ENCODE results near the gene GJB6. TPM values are rescaled to one million over a fixed set of nuclear protein-coding genes. Genes with fewer than 3 reads are reported as not detected.
A peak's percentile ranks its signal among the peaks of the same experiment; 100 is the strongest.

Gene GJB6
- total and polyA plus RNA-seq, 4 donors = 0.06 to 0.08 TPM; not detected in 2

- TF ChIP-seq REST (IDR thresholded peaks at IDR 0.05) (no peak), SP1 (IDR thresholded peaks at IDR 0.05) (no peak), EGR1 (IDR thresholded peaks at IDR 0.05; ENCODE audit: low read depth in 2 of 2) (no peak)
These were observed 45.3 kb downstream of the GJB6 start (continued) for GRCh38 chr13:20186771-20187170.

GRCh38 chr13:20185366-20186056, 46.6 kb downstream of the GJB6 start:
- H3K4me1 ChIP-seq (ENCODE audit: control insufficient read depth in 4 of 4, insufficient read depth in 4 of 4, low read length in 3 of 4) = peaks cover 0 to 21% (median 16%) of the 10 kb centered on the region in 4 donors
- no peak overlapping the region for H3K27ac ChIP-seq (ENCODE audit: low read depth in 1 of 2, low read length in 2 of 2)
- peaks cover 0 to 6% (median 3%) of the 10 kb centered on the region in 4 donors for H3K36me3 ChIP-seq (ENCODE audit: control insufficient read depth in 4 of 4, insufficient read depth in 3 of 4, low read depth in 1 of 4, low read length in 3 of 4)
- 82% methylated on average over 12 of the region's 12 CpGs for WGBS
- H3K9ac ChIP-seq (ENCODE audit: low read depth in 1 of 2, low read length in 2 of 2) = no peak overlapping the region
- H3K27me3 ChIP-seq (ENCODE audit: control insufficient read depth in 4 of 4, insufficient read depth in 4 of 4, low read length in 3 of 4) = no peaks in the 10 kb centered on the region
- no peak overlapping the region for H3K4me3 ChIP-seq (ENCODE audit: low read depth in 1 of 3, low read length in 3 of 3)
- no peak for DNase-seq (ENCODE audit: low spot score)
- TF ChIP-seq NR2F2 (IDR thresholded peaks at IDR 0.05) = no peak
- TF ChIP-seq EGR1 (IDR thresholded peaks at IDR 0.05; ENCODE audit: low read depth in 2 of 2) = no peak
- no peak for TF ChIP-seq RXRA (IDR thresholded peaks at IDR 0.05)
- no peak for TF ChIP-seq HNF4A (conservative IDR thresholded peaks at IDR 0.05)
- no peak for TF ChIP-seq HNF4G (IDR thresholded peaks at IDR 0.05)
- TF ChIP-seq, protein P1, sequence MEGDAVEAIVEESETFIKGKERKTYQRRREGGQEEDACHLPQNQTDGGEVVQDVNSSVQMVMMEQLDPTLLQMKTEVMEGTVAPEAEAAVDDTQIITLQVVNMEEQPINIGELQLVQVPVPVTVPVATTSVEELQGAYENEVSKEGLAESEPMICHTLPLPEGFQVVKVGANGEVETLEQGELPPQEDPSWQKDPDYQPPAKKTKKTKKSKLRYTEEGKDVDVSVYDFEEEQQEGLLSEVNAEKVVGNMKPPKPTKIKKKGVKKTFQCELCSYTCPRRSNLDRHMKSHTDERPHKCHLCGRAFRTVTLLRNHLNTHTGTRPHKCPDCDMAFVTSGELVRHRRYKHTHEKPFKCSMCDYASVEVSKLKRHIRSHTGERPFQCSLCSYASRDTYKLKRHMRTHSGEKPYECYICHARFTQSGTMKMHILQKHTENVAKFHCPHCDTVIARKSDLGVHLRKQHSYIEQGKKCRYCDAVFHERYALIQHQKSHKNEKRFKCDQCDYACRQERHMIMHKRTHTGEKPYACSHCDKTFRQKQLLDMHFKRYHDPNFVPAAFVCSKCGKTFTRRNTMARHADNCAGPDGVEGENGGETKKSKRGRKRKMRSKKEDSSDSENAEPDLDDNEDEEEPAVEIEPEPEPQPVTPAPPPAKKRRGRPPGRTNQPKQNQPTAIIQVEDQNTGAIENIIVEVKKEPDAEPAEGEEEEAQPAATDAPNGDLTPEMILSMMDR (IDR thresholded peaks at IDR 0.05; ENCODE audit: low read depth, low read length, missing input control) = no peak
- no peak for TF ChIP-seq MAX (IDR thresholded peaks at IDR 0.05)
- TF ChIP-seq, protein P2, sequence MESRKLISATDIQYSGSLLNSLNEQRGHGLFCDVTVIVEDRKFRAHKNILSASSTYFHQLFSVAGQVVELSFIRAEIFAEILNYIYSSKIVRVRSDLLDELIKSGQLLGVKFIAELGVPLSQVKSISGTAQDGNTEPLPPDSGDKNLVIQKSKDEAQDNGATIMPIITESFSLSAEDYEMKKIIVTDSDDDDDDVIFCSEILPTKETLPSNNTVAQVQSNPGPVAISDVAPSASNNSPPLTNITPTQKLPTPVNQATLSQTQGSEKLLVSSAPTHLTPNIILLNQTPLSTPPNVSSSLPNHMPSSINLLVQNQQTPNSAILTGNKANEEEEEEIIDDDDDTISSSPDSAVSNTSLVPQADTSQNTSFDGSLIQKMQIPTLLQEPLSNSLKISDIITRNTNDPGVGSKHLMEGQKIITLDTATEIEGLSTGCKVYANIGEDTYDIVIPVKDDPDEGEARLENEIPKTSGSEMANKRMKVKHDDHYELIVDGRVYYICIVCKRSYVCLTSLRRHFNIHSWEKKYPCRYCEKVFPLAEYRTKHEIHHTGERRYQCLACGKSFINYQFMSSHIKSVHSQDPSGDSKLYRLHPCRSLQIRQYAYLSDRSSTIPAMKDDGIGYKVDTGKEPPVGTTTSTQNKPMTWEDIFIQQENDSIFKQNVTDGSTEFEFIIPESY (IDR thresholded peaks at IDR 0.05) = no peak
- H3K9me3 ChIP-seq (ENCODE audit: control insufficient read depth in 4 of 4, low read length in 3 of 4) = no peaks in the 10 kb centered on the region

- Histone ChIP-seq H3K9ac (ENCODE audit: low read depth in 1 of 2, low read length in 2 of 2) (no peak overlapping the region), H3K27ac (ENCODE audit: low read depth in 1 of 2, low read length in 2 of 2) (no peak overlapping the region), H3K4me3 (ENCODE audit: low read depth in 1 of 3, low read length in 3 of 3) (no peak overlapping the region), H3K9me3 (ENCODE audit: control insufficient read depth in 4 of 4, low read length in 3 of 4) (no peaks in the 10 kb centered on the region), H3K4me1 (ENCODE audit: control insufficient read depth in 4 of 4, insufficient read depth in 4 of 4, low read length in 3 of 4) (peaks cover 0 to 2% (median 0%) of the 10 kb centered on the region in 4 donors), H3K27me3 (ENCODE audit: control insufficient read depth in 4 of 4, insufficient read depth in 4 of 4, low read length in 3 of 4) (no peaks in the 10 kb centered on the region), H3K36me3 (ENCODE audit: control insufficient read depth in 4 of 4, insufficient read depth in 3 of 4, low read depth in 1 of 4, low read length in 3 of 4) (no peaks in the 10 kb centered on the region)
- DNase-seq (ENCODE audit: low spot score) = no peak
- 22% methylated on average over 5 of the region's 5 CpGs for WGBS
- TF ChIP-seq SP1 (IDR thresholded peaks at IDR 0.05) (no peak), RAD21 (IDR thresholded peaks at IDR 0.05) (peak; percentile 92 to 93)
- TF ChIP-seq, protein P1 (IDR thresholded peaks at IDR 0.05; ENCODE audit: low read depth, low read length, missing input control) = peak; percentile 82
These were observed 49.8 kb downstream of the GJB6 start for GRCh38 chr13:20182231-20182846.

All from liver (tissue), 9 donors.